Measurements from ENCODE around the gene AMD1.

The AMD1 gene

DNA sequence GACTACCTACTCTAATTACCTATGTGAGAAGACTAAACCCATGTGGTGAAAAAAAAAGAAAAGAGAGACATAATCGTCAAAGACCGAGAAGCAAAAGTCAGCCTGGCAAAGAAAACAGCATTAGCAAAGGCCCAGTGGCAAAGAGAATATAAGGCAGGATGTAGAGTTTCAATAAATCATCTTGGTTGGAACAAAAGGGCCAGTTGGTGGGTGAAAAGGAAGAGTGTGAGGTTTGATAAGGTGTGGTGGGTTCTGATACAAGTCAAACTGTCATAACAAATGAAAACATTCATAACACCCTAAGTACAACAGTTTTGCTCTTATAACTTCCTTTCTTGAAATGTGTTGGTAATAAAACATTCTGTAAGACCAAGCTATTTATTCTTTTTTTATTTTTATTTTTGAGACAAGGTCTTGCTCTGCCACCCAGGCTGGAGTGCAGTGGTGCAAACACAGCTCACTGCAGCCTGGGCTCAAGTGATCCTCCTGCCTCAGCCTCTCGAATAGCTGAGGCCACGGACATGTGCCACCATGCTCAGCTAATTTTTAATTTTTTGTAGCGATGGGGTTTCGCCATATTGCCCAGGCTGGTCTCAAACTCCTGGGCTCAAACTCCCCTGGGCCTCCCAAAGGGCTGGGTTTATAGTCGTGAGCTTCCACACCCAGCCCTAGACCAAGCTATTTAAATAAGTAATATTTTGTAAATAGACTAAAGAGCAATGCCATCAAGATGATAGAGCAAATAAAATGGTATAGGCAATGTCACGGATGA, 65.0 kb downstream of the AMD1 start:
- no peak for FAIRE-seq

DNA sequence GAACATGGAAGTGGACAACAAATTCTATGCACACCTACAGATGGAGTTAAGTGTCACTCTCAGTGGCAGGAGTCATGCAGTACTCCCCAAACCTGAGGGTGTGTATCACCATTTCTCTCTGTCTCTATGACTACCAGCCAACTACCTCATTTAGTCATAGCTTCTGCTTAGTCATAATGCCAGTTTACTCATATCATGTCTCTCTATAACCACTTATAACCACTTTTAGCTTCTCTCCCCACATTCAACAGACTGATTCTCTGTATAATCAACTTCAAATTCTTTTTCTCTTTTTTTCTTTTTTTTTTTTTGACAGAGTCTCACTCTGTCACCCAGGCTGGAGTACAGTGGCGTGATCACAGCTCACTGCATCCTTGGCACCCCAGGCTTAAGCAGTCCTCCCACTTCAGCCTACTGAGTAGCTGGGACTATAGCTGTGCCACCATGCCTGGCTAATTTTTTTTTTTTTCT, 70.1 kb downstream of the AMD1 start:
- FAIRE-seq = no peak

Data from TTC549 (cell line).